HG02938 (cell line): ENCODE measurements around the gene TIAM1.

ENCODE experiments used
- ATAC-seq: cut with Tn5 transposase; IDR thresholded peaks from one replicate; pipeline ENCODE4 v1.9.1; 2021; ENCODE audit warnings: mild to moderate bottlenecking, moderate library complexity; ENCODE audit not compliant: unreplicated experiment

The TIAM1 gene

GRCh38 chr21:31182231-31183140 is 161.6 kb downstream of the TIAM1 start:
- ATAC-seq = no peak

DNA sequence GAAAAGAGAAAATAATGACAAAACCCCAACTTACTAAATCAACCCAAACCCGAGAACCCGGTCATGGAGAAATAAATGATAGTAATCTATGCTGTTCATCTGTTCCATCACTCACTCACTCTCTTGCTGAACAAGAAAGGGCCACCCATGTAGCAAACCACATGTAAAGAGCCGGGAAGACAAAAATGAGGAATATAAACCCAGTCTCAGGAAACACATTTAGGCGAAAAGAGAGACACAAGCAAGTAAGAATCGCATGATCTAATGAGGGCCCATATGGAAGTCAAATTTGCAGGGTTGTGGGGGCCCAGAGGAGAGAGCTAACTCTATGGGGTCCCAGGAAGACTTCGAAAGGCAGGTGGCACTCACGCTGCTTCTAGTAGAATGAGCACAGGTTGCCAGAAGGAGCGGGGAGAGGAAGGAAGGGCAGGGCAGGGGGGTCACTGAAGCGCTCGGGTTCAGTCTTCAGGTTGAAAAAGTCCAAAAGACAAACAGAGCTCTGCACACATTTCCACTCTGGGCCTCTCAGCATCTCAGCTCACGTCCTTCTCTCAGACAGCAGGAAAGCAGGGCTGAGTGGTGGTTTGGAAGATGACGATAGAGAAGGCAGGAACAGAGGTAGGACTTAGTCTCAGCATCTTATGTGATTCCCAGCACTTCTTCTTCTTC is 162.8 kb downstream of the TIAM1 start:
- no peak for ATAC-seq

GRCh38 chr21:31180256-31181081 is 163.6 kb downstream of the TIAM1 start:
- no peak for ATAC-seq

GRCh38 chr21:31176725-31177124 is 167.3 kb downstream of the TIAM1 start:
- ATAC-seq = no peak

GRCh38 chr21:31176080-31176551 is 167.9 kb downstream of the TIAM1 start:
- ATAC-seq = no peak

DNA sequence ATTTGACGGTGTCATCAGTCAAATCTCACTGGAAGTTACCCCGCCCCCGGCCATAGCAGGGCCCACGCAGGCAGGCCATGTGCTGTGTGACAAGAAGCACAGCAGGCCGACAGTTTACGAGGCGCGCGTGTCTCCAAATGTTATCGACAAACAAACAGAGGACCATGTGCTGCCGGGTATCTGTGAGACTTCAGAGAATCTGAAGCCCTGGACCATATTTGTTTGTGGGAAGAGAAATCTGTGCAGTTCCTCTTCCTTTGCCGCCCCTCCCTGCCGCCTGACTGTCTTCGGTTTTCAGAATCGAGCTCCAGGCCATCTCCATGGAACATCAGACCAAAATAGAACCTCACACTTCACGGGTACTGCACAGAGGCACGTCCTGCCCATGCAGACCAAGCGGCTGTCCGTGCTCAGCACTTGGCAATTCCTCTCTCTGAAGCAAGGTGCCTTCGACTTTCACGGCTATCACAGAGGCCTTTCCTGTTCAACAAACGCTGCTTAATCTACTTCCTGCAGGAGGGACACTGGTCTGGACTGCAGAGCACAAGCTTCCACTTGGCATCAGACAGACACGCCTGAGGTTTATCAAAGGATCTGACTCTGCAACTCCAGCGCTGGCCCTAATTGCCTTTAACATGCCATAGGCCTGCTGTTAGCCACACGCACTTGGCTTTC is 170.0 kb downstream of the TIAM1 start:
- ATAC-seq = no peak

DNA sequence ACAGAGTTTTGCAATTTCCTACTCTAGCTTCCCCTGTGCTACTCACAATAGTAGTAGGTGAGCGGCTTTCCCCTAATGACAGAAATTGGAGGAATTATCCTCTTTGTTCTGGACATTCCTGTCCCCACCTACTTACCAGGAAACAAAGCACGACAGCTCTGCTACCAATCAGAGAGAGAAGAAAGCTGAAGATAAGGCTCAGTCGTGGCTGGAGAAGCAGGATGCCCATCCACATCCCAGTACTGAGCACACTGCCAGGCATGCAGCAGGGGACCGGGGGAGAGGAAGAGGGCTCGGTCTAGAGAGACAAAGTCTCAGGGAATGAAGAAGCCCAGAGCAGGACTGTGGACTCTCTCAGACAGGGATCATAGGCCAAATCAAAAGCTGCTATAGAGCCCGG is 171.7 kb downstream of the TIAM1 start:
- ATAC-seq = no peak

DNA sequence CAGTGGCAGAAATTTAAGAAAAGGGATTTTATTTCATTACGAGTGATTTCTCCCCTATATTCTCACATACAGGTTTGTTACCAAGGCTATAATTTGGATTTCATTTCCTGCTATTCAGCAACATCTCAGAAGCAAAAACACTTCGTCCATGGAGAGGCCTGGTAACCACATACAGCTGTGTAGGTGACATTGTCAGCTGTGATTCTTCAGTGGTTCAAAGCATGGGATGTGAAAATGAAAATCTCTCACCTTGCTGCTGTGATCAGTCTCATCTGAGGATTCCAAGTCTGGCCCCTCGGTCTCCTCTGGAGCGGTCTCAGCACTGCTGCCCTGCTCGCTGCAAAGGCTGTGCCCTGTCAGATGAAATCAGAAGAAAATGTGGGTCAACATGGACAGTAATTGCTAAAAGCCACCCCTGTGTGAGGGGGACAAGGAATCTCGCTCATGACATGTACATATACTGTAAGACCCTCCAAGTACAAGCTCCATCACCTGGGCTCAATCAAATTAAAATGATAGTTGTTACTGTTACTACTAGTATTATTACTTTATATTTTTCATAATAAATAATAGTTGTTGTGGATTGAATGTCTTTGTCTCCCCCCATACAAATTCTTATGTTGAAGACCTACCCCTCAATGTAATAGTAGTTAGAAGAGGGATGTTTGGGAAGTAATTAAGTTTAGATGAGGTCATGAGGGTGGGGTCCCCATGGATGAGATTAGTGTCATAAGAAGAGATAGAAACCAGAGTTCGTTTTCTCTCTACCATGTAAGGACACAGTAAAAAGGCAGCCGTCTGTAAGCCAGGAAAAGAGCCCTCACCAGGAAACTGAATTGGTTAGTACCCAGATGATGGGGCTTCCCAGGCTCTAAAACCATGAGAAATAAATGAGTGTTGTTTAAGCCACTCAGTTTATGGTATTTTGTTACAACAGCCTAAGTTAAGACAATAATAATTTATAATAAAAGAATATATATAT is 179.1 kb downstream of the TIAM1 start:
- no peak for ATAC-seq

GRCh38 chr21:31162827-31163226 is 181.2 kb downstream of the TIAM1 start:
- ATAC-seq = no peak

- ATAC-seq = no peak
These were observed 181.9 kb downstream of the TIAM1 start for GRCh38 chr21:31162079-31162699.

DNA sequence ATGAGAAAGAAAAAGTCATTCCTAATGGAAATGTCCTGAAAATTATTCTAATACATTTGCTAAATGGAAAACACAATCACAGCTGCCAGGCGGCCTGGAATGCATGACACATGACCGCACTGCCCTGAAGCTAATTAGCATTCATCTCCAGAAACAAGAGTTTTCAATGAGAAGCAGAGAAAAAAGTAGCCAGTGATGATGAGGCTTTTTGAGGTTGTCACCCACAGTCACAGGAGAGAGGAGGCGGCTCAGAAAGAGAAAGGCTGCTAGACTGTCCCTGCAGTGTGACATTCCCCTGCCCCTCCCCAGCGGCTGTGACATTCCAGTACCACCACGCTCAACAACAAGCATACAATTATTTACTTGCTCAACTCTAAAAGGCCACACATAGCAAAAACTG is 182.9 kb downstream of the TIAM1 start:
- no peak for ATAC-seq

- no peak for ATAC-seq
These were observed 184.3 kb downstream of the TIAM1 start for GRCh38 chr21:31159808-31160207.

DNA sequence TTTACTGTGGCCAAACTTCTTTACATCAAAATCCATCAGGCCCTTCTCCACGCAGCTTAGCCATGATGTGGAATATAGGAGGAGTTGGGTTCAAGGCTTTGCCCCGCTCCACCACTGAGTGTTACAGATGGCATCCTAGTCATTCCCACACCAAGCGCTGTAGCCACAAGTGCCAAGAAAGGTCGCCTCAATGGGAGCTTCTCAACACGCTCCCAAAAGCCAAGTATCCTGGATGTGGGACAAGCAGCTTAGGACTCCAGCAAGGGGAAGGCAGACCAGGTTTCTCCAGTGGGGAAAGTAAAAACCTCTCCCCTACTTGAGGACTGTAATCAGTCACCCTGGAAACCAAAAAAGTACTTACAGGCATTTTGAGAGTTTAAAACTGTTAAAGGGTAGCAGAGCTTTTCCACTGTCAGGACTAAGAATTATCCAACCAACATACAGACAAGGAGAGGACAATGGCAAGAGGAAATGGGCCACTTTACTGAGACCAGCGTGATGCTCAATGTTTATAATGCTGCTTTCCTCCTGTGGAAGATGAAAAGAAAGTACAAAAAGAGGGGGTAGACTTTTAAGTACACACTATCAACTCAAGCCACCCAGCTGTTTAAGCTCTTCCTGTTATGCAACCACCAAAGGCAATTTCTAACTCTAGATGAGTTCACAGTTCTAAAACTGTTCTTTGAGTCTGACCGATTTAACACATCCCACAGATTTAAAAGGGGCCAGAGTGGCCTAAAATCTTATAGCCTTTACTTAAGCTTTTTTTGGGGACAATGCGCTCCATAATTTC is 185.1 kb downstream of the TIAM1 start:
- no peak for ATAC-seq

GRCh38 chr21:31157756-31158155 is 186.3 kb downstream of the TIAM1 start:
- no peak for ATAC-seq

- no peak for ATAC-seq
These were observed 187.4 kb downstream of the TIAM1 start for GRCh38 chr21:31156662-31157061.

GRCh38 chr21:31156169-31156568 is 187.9 kb downstream of the TIAM1 start:
- no peak for ATAC-seq

DNA sequence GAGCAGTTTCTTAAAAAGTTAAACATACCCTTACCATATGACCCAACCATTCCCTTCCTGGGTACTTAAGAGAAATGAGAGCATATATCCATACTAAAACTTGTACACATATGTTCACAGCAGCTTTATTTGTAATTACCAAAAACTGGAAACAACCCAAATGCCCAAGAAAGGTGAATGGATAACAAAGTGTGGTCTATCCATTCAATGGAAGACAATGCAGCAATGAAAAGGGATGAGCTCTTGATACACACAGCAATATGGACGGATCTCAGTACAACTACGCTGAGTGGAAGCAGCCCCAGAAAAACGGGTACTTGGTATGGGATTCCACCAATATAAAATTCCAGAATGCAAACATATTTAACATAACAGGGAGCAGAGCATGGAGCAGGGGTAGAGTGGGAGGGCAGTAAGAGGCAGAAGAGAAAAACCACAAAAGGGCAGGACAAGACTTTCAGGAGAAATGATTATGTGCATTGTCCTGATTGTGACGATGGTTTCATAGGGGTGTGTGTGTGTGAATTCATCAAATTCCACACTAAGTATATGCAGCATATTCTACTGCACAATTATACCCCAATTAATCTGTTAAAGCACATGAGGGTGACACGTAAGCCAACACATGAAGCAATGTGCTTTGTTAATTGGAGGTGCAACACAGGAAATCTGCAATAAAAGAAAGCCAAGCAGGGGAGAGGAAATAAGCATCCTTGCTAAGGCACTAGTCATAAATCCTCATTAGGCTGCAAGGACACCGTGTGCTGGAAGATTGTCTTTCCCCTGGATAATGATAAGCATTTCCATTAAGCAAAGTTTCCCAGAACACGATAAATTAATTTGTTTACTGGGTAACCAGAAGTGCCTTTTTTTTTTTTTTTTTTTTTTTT is 192.7 kb downstream of the TIAM1 start:
- ATAC-seq = no peak
